Measurements from ENCODE around the gene TSPAN15.

- TF ChIP-seq, protein P1, sequence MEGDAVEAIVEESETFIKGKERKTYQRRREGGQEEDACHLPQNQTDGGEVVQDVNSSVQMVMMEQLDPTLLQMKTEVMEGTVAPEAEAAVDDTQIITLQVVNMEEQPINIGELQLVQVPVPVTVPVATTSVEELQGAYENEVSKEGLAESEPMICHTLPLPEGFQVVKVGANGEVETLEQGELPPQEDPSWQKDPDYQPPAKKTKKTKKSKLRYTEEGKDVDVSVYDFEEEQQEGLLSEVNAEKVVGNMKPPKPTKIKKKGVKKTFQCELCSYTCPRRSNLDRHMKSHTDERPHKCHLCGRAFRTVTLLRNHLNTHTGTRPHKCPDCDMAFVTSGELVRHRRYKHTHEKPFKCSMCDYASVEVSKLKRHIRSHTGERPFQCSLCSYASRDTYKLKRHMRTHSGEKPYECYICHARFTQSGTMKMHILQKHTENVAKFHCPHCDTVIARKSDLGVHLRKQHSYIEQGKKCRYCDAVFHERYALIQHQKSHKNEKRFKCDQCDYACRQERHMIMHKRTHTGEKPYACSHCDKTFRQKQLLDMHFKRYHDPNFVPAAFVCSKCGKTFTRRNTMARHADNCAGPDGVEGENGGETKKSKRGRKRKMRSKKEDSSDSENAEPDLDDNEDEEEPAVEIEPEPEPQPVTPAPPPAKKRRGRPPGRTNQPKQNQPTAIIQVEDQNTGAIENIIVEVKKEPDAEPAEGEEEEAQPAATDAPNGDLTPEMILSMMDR (conservative IDR thresholded peaks at IDR 0.05): no peak
- no peak for TF ChIP-seq EZH2 (IDR thresholded peaks at IDR 0.05; ENCODE audit: low read depth)
Measured at GRCh38 chr10:69538461-69538860, 87.2 kb downstream of the TSPAN15 start.
